KMS-11 (cell line): ENCODE results near the gene LYZL1.

Experiments
- H2AFZ ChIP-seq: fragments of 200-600 bp; sonication (generic); 2 replicates; pipeline ENCODE4 v1.6.1; 2016; ENCODE audit warnings: antibody characterized with exemption, mixed run types, low read depth
- H3K27ac ChIP-seq: fragments of 200-600 bp; sonication (generic); 2 replicates; pipeline ENCODE4 v1.6.1; 2016; ENCODE audit warnings: mild to moderate bottlenecking, mixed run types
- H3K27me3 ChIP-seq: fragments of 200-600 bp; sonication (generic); 2 replicates; pipeline ENCODE4 v1.6.1; 2017; ENCODE audit warnings: mild to moderate bottlenecking, low read depth, mixed run types, moderate library complexity; ENCODE audit not compliant: insufficient read depth
- H3K36me3 ChIP-seq: fragments of 200-600 bp; sonication (generic); 2 replicates; pipeline ENCODE4 v1.6.1; 2017; ENCODE audit warnings: mild to moderate bottlenecking, mixed run types; ENCODE audit not compliant: insufficient read depth
- H3K4me1 ChIP-seq: fragments of 200-600 bp; sonication (generic); 2 replicates; pipeline ENCODE4 v1.6.1; 2016; ENCODE audit warnings: mild to moderate bottlenecking, low read depth, mixed run types; ENCODE audit not compliant: poor library complexity, severe bottlenecking
- H3K4me2 ChIP-seq: fragments of 200-600 bp; sonication (generic); 2 replicates; pipeline ENCODE4 v1.7.0; 2016; ENCODE audit warnings: mild to moderate bottlenecking, mixed run types
- H3K4me3 ChIP-seq: fragments of 200-600 bp; sonication (generic); IDR thresholded peaks from 2 replicates; pipeline ENCODE4 v1.6.1; 2017; ENCODE audit warnings: low read depth, low read length, mixed read lengths; ENCODE audit not compliant: insufficient read depth
- H3K79me2 ChIP-seq: fragments of 200-600 bp; sonication (generic); 2 replicates; pipeline ENCODE4 v1.6.1; 2016; ENCODE audit warnings: low read depth, mixed run types; ENCODE audit not compliant: insufficient read depth
- H3K9ac ChIP-seq: fragments of 200-600 bp; sonication (generic); 2 replicates; pipeline ENCODE4 v1.6.1; 2016; ENCODE audit warnings: mild to moderate bottlenecking, mixed run types
- H4K20me1 ChIP-seq: fragments of 200-600 bp; sonication (generic); 2 replicates; pipeline ENCODE4 v1.6.1; 2016; ENCODE audit warnings: mild to moderate bottlenecking, mixed run types; ENCODE audit not compliant: insufficient read depth
- CTCF ChIP-seq: fragments of 200-600 bp; sonication (generic); conservative IDR thresholded peaks from 2 replicates; pipeline ENCODE4 v1.6.1; 2017; ENCODE audit warnings: low read depth, mild to moderate bottlenecking, antibody characterized with exemption, low read length, moderate library complexity, mixed read lengths

The LYZL1 gene

GRCh38 chr10:29243750-29244149 is 45.1 kb upstream of the LYZL1 start:
- Histone ChIP-seq H3K4me2 (no peak overlapping the region), H3K79me2 (no peaks in the 10 kb centered on the region), H3K4me1 (no peaks in the 10 kb centered on the region), H4K20me1 (no peaks in the 10 kb centered on the region), H3K36me3 (no peaks in the 10 kb centered on the region), H3K4me3 (no peak overlapping the region), H2AFZ (no peak overlapping the region), H3K27ac (no peak overlapping the region), H3K9ac (no peak overlapping the region), H3K27me3 (no peaks in the 10 kb centered on the region)
- TF ChIP-seq CTCF, result peak; percentile 35; the same call in 1 of the 2 replicates

- TF ChIP-seq CTCF, result no peak
- no peaks in the 10 kb centered on the region for H3K36me3 ChIP-seq
- H3K4me2 ChIP-seq, result no peak overlapping the region
- H4K20me1 ChIP-seq, result no peaks in the 10 kb centered on the region
- no peaks in the 10 kb centered on the region for H3K27me3 ChIP-seq
- H3K9ac ChIP-seq, result no peak overlapping the region
- no peaks in the 10 kb centered on the region for H3K79me2 ChIP-seq
- H3K27ac ChIP-seq, result no peak overlapping the region
- H3K4me1 ChIP-seq, result no peaks in the 10 kb centered on the region
- no peak overlapping the region for H2AFZ ChIP-seq
- no peak overlapping the region for H3K4me3 ChIP-seq
Measured at GRCh38 chr10:29244978-29245377, 43.9 kb upstream of the LYZL1 start.

- Histone ChIP-seq H2AFZ (no peak overlapping the region), H3K4me2 (no peak overlapping the region)
Measured at GRCh38 chr10:29245476-29245875, 43.4 kb upstream of the LYZL1 start.

GRCh38 chr10:29246449-29246848 is 42.4 kb upstream of the LYZL1 start:
- Histone ChIP-seq H3K36me3 (no peaks in the 10 kb centered on the region), H3K4me3 (no peak overlapping the region), H3K4me1 (no peaks in the 10 kb centered on the region), H2AFZ (no peak overlapping the region), H3K79me2 (no peaks in the 10 kb centered on the region), H4K20me1 (no peaks in the 10 kb centered on the region), H3K27ac (no peak overlapping the region), H3K27me3 (no peaks in the 10 kb centered on the region), H3K4me2 (no peak overlapping the region), H3K9ac (no peak overlapping the region)
- TF ChIP-seq CTCF, result no peak

More at GRCh38 chr10:29245476-29245875, 43.4 kb upstream of the LYZL1 start:
- H3K4me1 ChIP-seq, result no peaks in the 10 kb centered on the region
- no peaks in the 10 kb centered on the region for H3K27me3 ChIP-seq
- H4K20me1 ChIP-seq, result no peaks in the 10 kb centered on the region
- H3K4me3 ChIP-seq, result no peak overlapping the region
- TF ChIP-seq CTCF, result no peak
- no peaks in the 10 kb centered on the region for H3K36me3 ChIP-seq
- no peak overlapping the region for H3K27ac ChIP-seq
- no peaks in the 10 kb centered on the region for H3K79me2 ChIP-seq
- no peak overlapping the region for H3K9ac ChIP-seq
